ENCODE measurements around the gene DDX25.

DNA sequence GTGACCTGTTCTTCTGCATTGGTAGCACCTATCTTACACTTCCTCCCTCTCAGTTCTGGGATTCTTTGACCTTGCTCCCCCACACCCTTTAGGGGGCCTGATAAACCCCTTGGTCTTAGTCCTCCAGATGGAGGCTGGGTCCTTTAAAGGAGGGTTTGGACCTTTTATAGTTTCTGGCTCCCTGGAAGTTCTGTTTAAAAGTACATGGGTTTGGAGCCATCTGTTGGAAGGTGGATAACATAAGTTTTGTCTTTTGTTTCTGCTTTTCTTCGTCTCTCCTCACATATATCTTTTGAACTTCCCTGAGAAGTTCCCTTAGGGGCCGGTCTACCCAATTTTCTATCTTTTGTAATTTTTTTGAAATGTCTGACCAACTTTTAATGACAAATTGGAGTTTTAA, 34.8 kb upstream of the DDX25 start:
- no peak for TF ChIP-seq SUZ12 (IDR thresholded peaks at IDR 0.05)
- no peak for TF ChIP-seq NFRKB (IDR thresholded peaks at IDR 0.05)
- TF ChIP-seq SP1 (IDR thresholded peaks at IDR 0.05) = no peak
- TF ChIP-seq, protein P1, sequence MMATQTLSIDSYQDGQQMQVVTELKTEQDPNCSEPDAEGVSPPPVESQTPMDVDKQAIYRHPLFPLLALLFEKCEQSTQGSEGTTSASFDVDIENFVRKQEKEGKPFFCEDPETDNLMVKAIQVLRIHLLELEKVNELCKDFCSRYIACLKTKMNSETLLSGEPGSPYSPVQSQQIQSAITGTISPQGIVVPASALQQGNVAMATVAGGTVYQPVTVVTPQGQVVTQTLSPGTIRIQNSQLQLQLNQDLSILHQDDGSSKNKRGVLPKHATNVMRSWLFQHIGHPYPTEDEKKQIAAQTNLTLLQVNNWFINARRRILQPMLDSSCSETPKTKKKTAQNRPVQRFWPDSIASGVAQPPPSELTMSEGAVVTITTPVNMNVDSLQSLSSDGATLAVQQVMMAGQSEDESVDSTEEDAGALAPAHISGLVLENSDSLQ (IDR thresholded peaks at IDR 0.05) = no peak
- no peak for TF ChIP-seq BHLHE40 (IDR thresholded peaks at IDR 0.05; ENCODE audit: borderline replicate concordance)
- no peak for TF ChIP-seq TARDBP (IDR thresholded peaks at IDR 0.05)
- no peak for TF ChIP-seq FOXA1 (IDR thresholded peaks at IDR 0.05)
- no peak for TF ChIP-seq ARNT (IDR thresholded peaks at IDR 0.05)
- TF ChIP-seq CTBP1 (IDR thresholded peaks at IDR 0.05; ENCODE audit: borderline replicate concordance) = no peak
- TF ChIP-seq ZNF384 (IDR thresholded peaks at IDR 0.05) = no peak
- TF ChIP-seq FOXK2 (IDR thresholded peaks at IDR 0.05) = no peak
- no peak for TF ChIP-seq HDGF (IDR thresholded peaks at IDR 0.05; ENCODE audit: borderline replicate concordance)
- TF ChIP-seq ELF4 (IDR thresholded peaks at IDR 0.05) = no peak
- no peak for TF ChIP-seq LEF1 (IDR thresholded peaks at IDR 0.05; ENCODE audit: borderline replicate concordance)

Measured in HEK293T (cell line).